Ishikawa (cell line): ENCODE data around the gene ACOX3.

ENCODE experiments used
- CEBPB ChIP-seq: IDR thresholded peaks from 2 replicates; pipeline ENCODE4 v1.6.1; 2012
- CREB1 ChIP-seq: IDR thresholded peaks from 2 replicates; pipeline ENCODE4 v1.6.1; 2012; ENCODE audit warnings: low read depth
- EGR1 ChIP-seq: IDR thresholded peaks from 2 replicates; pipeline ENCODE4 v1.6.1; 2012
- EP300 ChIP-seq: IDR thresholded peaks from 2 replicates; pipeline ENCODE4 v1.6.1; 2012; ENCODE audit warnings: borderline replicate concordance
- FOXM1 ChIP-seq: IDR thresholded peaks from 2 replicates; pipeline ENCODE4 v1.6.1; 2012; ENCODE audit warnings: low read depth, borderline replicate concordance
- MAX ChIP-seq: IDR thresholded peaks from 2 replicates; pipeline ENCODE4 v1.6.1; 2012
- NFIC ChIP-seq: IDR thresholded peaks from 2 replicates; pipeline ENCODE4 v1.6.1; 2012
- RAD21 ChIP-seq: IDR thresholded peaks from 2 replicates; pipeline ENCODE4 v1.6.1; 2012; ENCODE audit warnings: low read depth
- REST ChIP-seq: IDR thresholded peaks from 2 replicates; pipeline ENCODE4 v1.6.1; 2012; ENCODE audit warnings: low read depth, mild to moderate bottlenecking
- TAF1 ChIP-seq: IDR thresholded peaks from 2 replicates; pipeline ENCODE4 v1.6.1; 2012; ENCODE audit warnings: low read depth, mild to moderate bottlenecking
- TCF12 ChIP-seq: IDR thresholded peaks from 2 replicates; pipeline ENCODE4 v1.6.1; 2012; ENCODE audit warnings: low read depth
- TEAD4 ChIP-seq: IDR thresholded peaks from 2 replicates; pipeline ENCODE4 v1.6.1; 2012
- USF1 ChIP-seq: IDR thresholded peaks from 2 replicates; pipeline ENCODE4 v1.6.1; 2012
- YY1 ChIP-seq: IDR thresholded peaks from 2 replicates; pipeline ENCODE4 v1.6.1; 2012; ENCODE audit warnings: low read depth
- ZBTB7A ChIP-seq: IDR thresholded peaks from 2 replicates; pipeline ENCODE4 v1.6.1; 2012; ENCODE audit warnings: low read depth

ACOX3 gene

GRCh38 chr4:8394061-8394519 is 46.4 kb downstream of the ACOX3 start:
- TF ChIP-seq RAD21, result no peak
- TF ChIP-seq CREB1, result no peak
- TF ChIP-seq TEAD4, result no peak
- TF ChIP-seq YY1, result no peak
- no peak for TF ChIP-seq REST
- no peak for TF ChIP-seq MAX
- no peak for TF ChIP-seq TAF1
- no peak for TF ChIP-seq EGR1
- no peak for TF ChIP-seq EP300

GRCh38 chr4:8393593-8394038 is 46.9 kb downstream of the ACOX3 start:
- TF ChIP-seq RAD21 (peak; percentile 24; the same call in 1 of the 2 replicates), YY1 (no peak), TEAD4 (peak; percentile 39; the same call in 1 of the 2 replicates), REST (no peak)

- TF ChIP-seq TEAD4 (no peak), CREB1 (no peak), EGR1 (no peak), NFIC (no peak), RAD21 (no peak), TCF12 (no peak), TAF1 (no peak), EP300 (no peak), FOXM1 (no peak), USF1 (no peak), MAX (no peak)
Observed at GRCh38 chr4:8392591-8393190, 47.8 kb downstream of the ACOX3 start.

- no peak for TF ChIP-seq TEAD4
- no peak for TF ChIP-seq CEBPB
- TF ChIP-seq TAF1, result no peak
- TF ChIP-seq USF1, result no peak
- TF ChIP-seq EGR1, result no peak
- TF ChIP-seq REST, result no peak
- TF ChIP-seq FOXM1, result no peak
- TF ChIP-seq ZBTB7A, result no peak
- no peak for TF ChIP-seq MAX
- no peak for TF ChIP-seq CREB1
- TF ChIP-seq EP300, result no peak
- no peak for TF ChIP-seq TCF12
- no peak for TF ChIP-seq NFIC
- TF ChIP-seq YY1, result no peak
- TF ChIP-seq RAD21, result no peak
Observed at GRCh38 chr4:8391972-8392371, 48.6 kb downstream of the ACOX3 start.
